ENCODE results near the gene SCAMP2. TPM values are rescaled to one million over a fixed set of nuclear protein-coding genes. Genes with fewer than 3 reads are reported as not detected.
"Not testable (repeated sequence)": the region's sequence is repeated elsewhere in the genome, so short reads cannot be mapped to it uniquely, and the experiment has no call there.

SCAMP2 gene
- total RNA-seq, 2 experiments from 2014 or later = 57.5 to 59.6 TPM

DNA sequence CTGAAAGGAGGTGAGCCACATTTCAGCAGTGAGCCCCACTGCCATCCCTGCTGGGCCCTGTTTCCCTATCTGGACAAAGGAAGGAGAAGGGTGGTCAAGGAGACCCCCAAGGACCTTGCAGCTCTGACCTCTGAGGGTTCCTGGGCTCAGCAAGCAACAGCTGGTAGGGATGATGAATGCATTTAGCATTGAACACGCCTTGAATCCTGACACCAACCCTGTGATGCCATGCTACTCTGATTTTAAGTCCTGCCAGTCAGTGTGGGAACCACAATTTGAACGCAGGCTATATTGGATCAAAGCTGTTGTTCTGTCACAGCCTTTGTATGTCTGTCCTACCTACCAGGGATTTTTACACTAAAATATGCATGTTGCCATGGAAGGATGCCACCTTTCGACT is 23.2 kb upstream of the SCAMP2 start:
- no peak for DNase-seq
- Mint-ChIP-seq H3K9me3 (no peaks in the 10 kb centered on the region), H3K36me3 (peaks cover 36% of the 10 kb centered on the region)

GRCh38 chr15:74895830-74896229 is 22.7 kb upstream of the SCAMP2 start:
- H3K27ac Mint-ChIP-seq = no peak overlapping the region
- peaks cover 19% of the 10 kb centered on the region for H3K4me1 Mint-ChIP-seq
- H3K27me3 Mint-ChIP-seq = no peaks in the 10 kb centered on the region
- DNase-seq = no peak
- H3K4me3 Mint-ChIP-seq = no peak overlapping the region
- no peaks in the 10 kb centered on the region for H3K9me3 Mint-ChIP-seq
- peaks cover 37% of the 10 kb centered on the region for H3K36me3 Mint-ChIP-seq

More for the DNA sequence above, 23.2 kb upstream of the SCAMP2 start:
- no peaks in the 10 kb centered on the region for H3K27me3 Mint-ChIP-seq
- H3K27ac Mint-ChIP-seq = no peak overlapping the region
- no peak overlapping the region for H3K4me3 Mint-ChIP-seq
- H3K4me1 Mint-ChIP-seq = peaks cover 18% of the 10 kb centered on the region

DNA sequence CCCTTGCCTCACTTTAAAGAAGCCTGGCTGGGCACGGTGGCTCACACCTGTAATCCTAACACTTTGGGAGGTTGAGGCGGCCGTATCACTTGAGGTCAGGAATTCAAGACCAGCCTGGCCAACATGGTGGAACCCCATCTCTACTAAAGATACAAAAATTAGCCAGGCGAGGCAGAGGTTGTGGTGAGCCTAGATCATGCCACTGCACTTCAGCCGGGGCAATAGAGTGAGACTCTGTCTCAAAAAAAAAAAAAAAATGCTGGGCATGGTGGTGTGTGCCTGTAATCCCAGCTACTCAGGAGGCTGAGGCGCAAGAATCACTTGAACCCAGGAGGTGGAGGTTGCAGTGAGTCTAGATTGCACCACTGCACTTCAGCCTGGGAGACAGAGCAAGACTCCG is 21.2 kb upstream of the SCAMP2 start:
- DNase-seq, H3K27ac Mint-ChIP-seq, H3K4me3 Mint-ChIP-seq, H3K9me3 Mint-ChIP-seq, H3K27me3 Mint-ChIP-seq: not testable (repeated sequence)
- Mint-ChIP-seq H3K4me1 (peaks cover 27% of the 10 kb centered on the region), H3K36me3 (peaks cover 31% of the 10 kb centered on the region)

DNA sequence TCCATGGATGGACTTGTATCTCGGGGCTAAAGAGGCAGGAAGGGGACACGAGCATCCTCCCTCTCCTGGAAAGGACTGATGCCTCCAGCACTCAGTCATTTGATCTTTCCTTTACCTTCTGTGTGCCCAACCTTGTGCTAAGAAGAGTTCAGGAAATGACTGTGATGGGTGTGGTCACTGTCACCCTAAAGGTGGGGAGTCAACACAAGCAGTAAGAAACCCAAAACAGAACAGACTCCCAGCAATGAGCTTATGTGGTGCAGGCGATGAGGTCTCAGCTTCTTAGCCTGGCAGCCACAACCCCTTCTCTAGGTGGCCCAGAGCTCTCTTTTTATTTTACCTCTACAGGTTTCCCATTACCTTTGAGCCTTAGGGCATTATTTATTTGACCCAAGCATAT is 20.5 kb upstream of the SCAMP2 start:
- H3K4me3 Mint-ChIP-seq = no peak overlapping the region
- H3K36me3 Mint-ChIP-seq = peaks cover 31% of the 10 kb centered on the region
- H3K4me1 Mint-ChIP-seq = peaks cover 34% of the 10 kb centered on the region
- H3K27me3 Mint-ChIP-seq = no peaks in the 10 kb centered on the region
- peak overlapping the region; percentile 54 for H3K27ac Mint-ChIP-seq
- H3K9me3 Mint-ChIP-seq = no peaks in the 10 kb centered on the region
- no peak for DNase-seq

DNA sequence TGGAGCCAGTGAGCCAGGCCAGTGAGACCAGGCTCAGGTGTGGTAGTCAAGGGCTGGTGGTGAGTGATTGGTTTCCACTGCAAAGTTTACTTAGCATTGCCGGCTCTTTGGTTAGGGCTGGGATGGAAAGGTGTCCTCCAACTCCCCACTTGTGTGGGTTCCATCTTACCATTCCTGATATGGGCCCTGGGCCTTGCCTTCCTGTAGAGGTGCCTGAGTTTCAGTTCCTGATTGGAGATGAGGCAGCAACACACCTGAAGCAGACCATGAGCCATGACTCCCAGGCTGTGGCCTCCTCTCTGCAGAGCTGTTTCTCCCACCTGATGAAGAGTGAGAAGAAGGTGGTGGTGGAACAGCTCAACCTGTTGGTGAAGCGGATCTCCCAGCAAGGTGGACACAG is 19.8 kb upstream of the SCAMP2 start:
- Mint-ChIP-seq H3K4me3 (no peak overlapping the region), H3K9me3 (no peaks in the 10 kb centered on the region), H3K27me3 (no peaks in the 10 kb centered on the region), H3K4me1 (peaks cover 34% of the 10 kb centered on the region), H3K36me3 (peaks cover 31% of the 10 kb centered on the region), H3K27ac (peak overlapping the region; percentile 27)
- DNase-seq = no peak

DNA sequence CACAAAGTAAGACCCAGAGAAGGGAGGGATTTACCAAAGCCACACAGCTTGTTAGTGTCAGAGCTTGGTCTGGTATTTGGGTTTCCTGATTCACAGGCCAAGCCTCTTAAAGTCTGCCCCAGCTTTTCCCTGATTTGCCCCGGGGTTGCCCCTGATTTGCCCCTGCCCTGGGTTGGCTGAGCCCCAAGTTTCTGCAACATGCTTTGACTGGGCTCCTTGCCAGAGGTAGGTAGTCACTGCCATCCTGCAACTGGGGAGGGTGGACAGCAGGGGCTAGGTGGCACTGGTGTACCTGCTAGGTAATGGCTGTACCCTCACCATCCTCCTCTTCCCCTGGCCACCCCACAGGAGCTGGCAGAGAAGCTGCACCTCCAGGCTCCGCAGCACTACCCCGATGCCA is 19.1 kb upstream of the SCAMP2 start:
- Mint-ChIP-seq H3K4me1 (peaks cover 36% of the 10 kb centered on the region), H3K27me3 (no peaks in the 10 kb centered on the region), H3K27ac (no peak overlapping the region), H3K4me3 (no peak overlapping the region), H3K36me3 (peaks cover 31% of the 10 kb centered on the region), H3K9me3 (no peaks in the 10 kb centered on the region)
- DNase-seq = no peak

DNA sequence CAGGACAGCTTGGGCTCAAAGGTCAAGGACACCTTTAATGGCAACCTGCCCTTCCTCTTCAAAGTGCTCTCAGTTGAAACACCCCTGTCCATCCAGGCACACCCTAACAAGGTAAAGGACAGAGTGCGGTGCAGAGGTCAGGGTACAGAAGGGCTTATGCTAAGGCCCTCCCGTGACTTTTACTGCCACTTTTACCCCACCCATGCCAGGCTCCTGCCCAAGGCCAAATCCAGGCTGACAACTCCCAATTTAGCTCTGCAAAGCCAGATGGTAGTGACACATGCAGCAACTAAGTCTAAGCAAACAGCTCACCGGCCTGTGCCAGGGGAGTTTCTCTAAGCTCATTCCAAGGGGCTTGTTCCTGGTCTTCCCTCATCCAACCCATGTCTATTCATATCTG is 18.3 kb upstream of the SCAMP2 start:
- no peaks in the 10 kb centered on the region for H3K27me3 Mint-ChIP-seq
- H3K4me3 Mint-ChIP-seq = peak overlapping the region; percentile 93
- H3K27ac Mint-ChIP-seq = no peak overlapping the region
- no peaks in the 10 kb centered on the region for H3K9me3 Mint-ChIP-seq
- no peak for DNase-seq
- peaks cover 38% of the 10 kb centered on the region for H3K4me1 Mint-ChIP-seq
- H3K36me3 Mint-ChIP-seq = peaks cover 31% of the 10 kb centered on the region

- DNase-seq = no peak
- H3K36me3 Mint-ChIP-seq = peaks cover 31% of the 10 kb centered on the region
- peaks cover 38% of the 10 kb centered on the region for H3K4me1 Mint-ChIP-seq
- peak overlapping the region; percentile 93 for H3K4me3 Mint-ChIP-seq
- no peaks in the 10 kb centered on the region for H3K9me3 Mint-ChIP-seq
- no peaks in the 10 kb centered on the region for H3K27me3 Mint-ChIP-seq
- H3K27ac Mint-ChIP-seq = peak overlapping the region; percentile 93
Measured at GRCh38 chr15:74890665-74890960, 17.4 kb upstream of the SCAMP2 start.

- Mint-ChIP-seq H3K4me3 (peak within 1 kb of the TSS; percentile 93), H3K27me3 (no peaks in the 10 kb centered on the region), H3K9me3 (no peaks in the 10 kb centered on the region), H3K36me3 (peaks cover 27% of the 10 kb centered on the region), H3K27ac (peak within 1 kb of the TSS; percentile 93), H3K4me1 (peaks cover 38% of the 10 kb centered on the region)
- peak; percentile 91 for DNase-seq
Measured at GRCh38 chr15:74889883-74890664, 16.9 kb upstream of the SCAMP2 start, which contains the start of gene MPI. TSS of gene MPI (plus strand) at chr15:74890042. CDS start at chr15:74890074, 32 bp downstream.

GRCh38 chr15:74889390-74889882 is 16.3 kb upstream of the SCAMP2 start:
- Mint-ChIP-seq H3K27me3 (no peaks in the 10 kb centered on the region), H3K36me3 (peaks cover 27% of the 10 kb centered on the region), H3K27ac (peak overlapping the region; percentile 93), H3K9me3 (no peaks in the 10 kb centered on the region), H3K4me3 (peak overlapping the region; percentile 93), H3K4me1 (peaks cover 38% of the 10 kb centered on the region)
- DNase-seq = no peak

DNA sequence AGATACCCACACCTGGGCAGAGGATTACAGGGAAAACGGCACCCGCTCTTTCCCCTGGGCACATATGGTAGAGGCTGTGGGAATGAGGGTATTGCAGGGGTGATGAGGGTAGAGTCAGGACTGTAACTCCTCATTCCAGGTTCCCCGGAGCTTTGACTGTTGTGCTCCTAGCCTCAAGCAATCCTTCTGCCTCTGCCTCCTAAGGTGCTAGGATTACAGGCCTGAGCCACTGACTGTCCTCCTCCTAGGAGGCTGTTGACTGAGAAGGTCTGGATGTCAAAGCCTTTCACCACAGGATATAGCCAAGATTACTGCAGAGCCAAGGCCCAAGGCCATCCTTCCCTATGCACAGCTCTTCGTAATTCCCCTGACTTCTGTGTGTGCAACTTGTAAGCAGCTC is 15.6 kb upstream of the SCAMP2 start:
- Mint-ChIP-seq H3K4me3 (peak overlapping the region; percentile 93), H3K27ac (peak overlapping the region; percentile 93), H3K36me3 (peaks cover 25% of the 10 kb centered on the region), H3K4me1 (peaks cover 36% of the 10 kb centered on the region), H3K9me3 (no peaks in the 10 kb centered on the region), H3K27me3 (no peaks in the 10 kb centered on the region)
- no peak for DNase-seq

DNA sequence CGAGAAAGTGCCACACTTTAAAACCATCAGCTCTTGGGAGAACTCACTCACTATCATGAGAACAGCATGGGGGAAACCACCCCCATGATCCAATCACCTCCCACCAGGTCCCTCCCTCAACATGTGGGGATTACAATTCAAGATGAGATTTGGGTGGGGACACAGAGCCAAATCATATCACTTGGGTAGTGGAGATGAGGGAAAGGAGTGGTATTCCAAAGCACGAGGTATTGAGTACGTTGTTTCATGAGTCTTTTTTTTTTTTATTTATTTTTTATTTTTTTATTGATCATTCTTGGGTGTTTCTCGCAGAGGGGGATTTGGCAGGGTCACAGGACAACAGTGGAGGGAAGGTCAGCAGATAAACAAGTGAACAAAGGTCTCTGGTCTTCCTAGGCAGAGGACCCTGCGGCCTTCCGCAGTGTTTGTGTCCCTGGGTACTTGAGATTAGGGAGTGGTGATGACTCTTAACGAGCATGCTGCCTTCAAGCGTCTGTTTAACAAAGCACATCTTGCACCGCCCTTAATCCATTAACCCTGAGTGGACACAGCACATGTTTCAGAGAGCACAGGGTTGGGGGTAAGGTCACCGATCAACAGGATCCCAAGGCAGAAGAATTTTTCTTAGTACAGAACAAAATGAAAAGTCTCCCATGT is 14.5 kb upstream of the SCAMP2 start:
- peaks cover 15% of the 10 kb centered on the region for H3K36me3 Mint-ChIP-seq
- DNase-seq, H3K27me3 Mint-ChIP-seq, H3K4me3 Mint-ChIP-seq, H3K27ac Mint-ChIP-seq, H3K9me3 Mint-ChIP-seq: not testable (repeated sequence)
- peaks cover 26% of the 10 kb centered on the region for H3K4me1 Mint-ChIP-seq

- no peak overlapping the region for H3K4me3 Mint-ChIP-seq
- no peaks in the 10 kb centered on the region for H3K9me3 Mint-ChIP-seq
- DNase-seq = no peak
- no peak overlapping the region for H3K27ac Mint-ChIP-seq
- H3K4me1 Mint-ChIP-seq = peaks cover 15% of the 10 kb centered on the region
- H3K27me3 Mint-ChIP-seq = no peaks in the 10 kb centered on the region
- peaks cover 2% of the 10 kb centered on the region for H3K36me3 Mint-ChIP-seq
Measured at GRCh38 chr15:74885461-74885860, 12.3 kb upstream of the SCAMP2 start.

GRCh38 chr15:74884428-74885223 is 11.5 kb upstream of the SCAMP2 start:
- no peaks in the 10 kb centered on the region for H3K36me3 Mint-ChIP-seq
- H3K27ac Mint-ChIP-seq = no peak overlapping the region
- no peak for DNase-seq

GRCh38 chr15:74882528-74882927 is 9.4 kb upstream of the SCAMP2 start:
- no peaks in the 10 kb centered on the region for H3K27me3 Mint-ChIP-seq
- peak overlapping the region; percentile 65 for H3K27ac Mint-ChIP-seq
- peaks cover 3% of the 10 kb centered on the region for H3K4me1 Mint-ChIP-seq
- no peak overlapping the region for H3K4me3 Mint-ChIP-seq
- no peak for DNase-seq
- H3K9me3 Mint-ChIP-seq = no peaks in the 10 kb centered on the region
- no peaks in the 10 kb centered on the region for H3K36me3 Mint-ChIP-seq

More at GRCh38 chr15:74884428-74885223, 11.5 kb upstream of the SCAMP2 start:
- no peak overlapping the region for H3K4me3 Mint-ChIP-seq
- no peaks in the 10 kb centered on the region for H3K9me3 Mint-ChIP-seq
- peaks cover 13% of the 10 kb centered on the region for H3K4me1 Mint-ChIP-seq
- H3K27me3 Mint-ChIP-seq = no peaks in the 10 kb centered on the region
